ENCODE results near the gene GNL3L. TPM values are rescaled to one million over a fixed set of nuclear protein-coding genes. Genes with fewer than 3 reads are reported as not detected.
A peak's percentile ranks its signal among the peaks of the same experiment; 100 is the strongest.

The GNL3L gene
- total RNA-seq, 1 donor: 39.8 TPM

- peak; percentile 91 for DNase-seq (ENCODE audit: insufficient read length, low spot score, missing footprints)
- Histone ChIP-seq H3K27me3 (ENCODE audit: insufficient read depth, low read length) (no peaks in the 10 kb centered on the region), H4K20me1 (ENCODE audit: insufficient read depth, low read length) (no peaks in the 10 kb centered on the region), H3K9me3 (ENCODE audit: low read depth, low read length) (no peaks in the 10 kb centered on the region), H3K4me3 (ENCODE audit: insufficient read depth, low read length) (peak overlapping the region; percentile 78), H3K27ac (ENCODE audit: low read depth, low read length) (peak overlapping the region; percentile 53), H3K36me3 (ENCODE audit: insufficient read depth, low read length) (no peaks in the 10 kb centered on the region), H3K79me2 (ENCODE audit: insufficient read depth, low read length) (peaks cover 37% of the 10 kb centered on the region), H2AFZ (ENCODE audit: low read length) (peak overlapping the region; percentile 82), H3K4me2 (ENCODE audit: insufficient read depth, low read length) (peak overlapping the region; percentile 71), H3K4me1 (ENCODE audit: insufficient read depth, low read length) (peaks cover 29% of the 10 kb centered on the region)
- no peak for TF ChIP-seq CTCF (IDR thresholded peaks at IDR 0.05; ENCODE audit: extremely low read depth, low read depth, low read length)
Measured at GRCh38 chrX:54494989-54495813, 34.8 kb upstream of the GNL3L start.

- Histone ChIP-seq H2AFZ (ENCODE audit: low read length) (peak within 1 kb of the TSS; percentile 49), H3K79me2 (ENCODE audit: insufficient read depth, low read length) (peaks cover 30% of the 10 kb centered on the region), H3K27me3 (ENCODE audit: insufficient read depth, low read length) (no peaks in the 10 kb centered on the region), H3K9me3 (ENCODE audit: low read depth, low read length) (no peaks in the 10 kb centered on the region), H3K4me2 (ENCODE audit: insufficient read depth, low read length) (peak within 1 kb of the TSS; percentile 71), H4K20me1 (ENCODE audit: insufficient read depth, low read length) (no peaks in the 10 kb centered on the region), H3K27ac (ENCODE audit: low read depth, low read length) (peak within 1 kb of the TSS; percentile 53), H3K4me3 (ENCODE audit: insufficient read depth, low read length) (peak within 1 kb of the TSS; percentile 78), H3K36me3 (ENCODE audit: insufficient read depth, low read length) (no peaks in the 10 kb centered on the region), H3K4me1 (ENCODE audit: insufficient read depth, low read length) (peaks cover 29% of the 10 kb centered on the region)
- no peak for TF ChIP-seq CTCF (IDR thresholded peaks at IDR 0.05; ENCODE audit: extremely low read depth, low read depth, low read length)
- DNase-seq (ENCODE audit: insufficient read length, low spot score, missing footprints): peak; percentile 93
Measured at GRCh38 chrX:54495814-54496516, 34.1 kb upstream of the GNL3L start, which contains the start of gene FGD1. Gene FGD1, minus strand, starts transcription at chrX:54496234. Its CDS starts 802 bp downstream, at chrX:54495432.

GRCh38 chrX:54496517-54496852 lies 33.5 kb upstream of the GNL3L start:
- H3K36me3 ChIP-seq (ENCODE audit: insufficient read depth, low read length): no peaks in the 10 kb centered on the region
- peak overlapping the region; percentile 15 for H3K27ac ChIP-seq (ENCODE audit: low read depth, low read length)
- peak overlapping the region; percentile 68 for H3K4me2 ChIP-seq (ENCODE audit: insufficient read depth, low read length)
- no peaks in the 10 kb centered on the region for H4K20me1 ChIP-seq (ENCODE audit: insufficient read depth, low read length)
- H2AFZ ChIP-seq (ENCODE audit: low read length): peak overlapping the region; percentile 49
- no peaks in the 10 kb centered on the region for H3K9me3 ChIP-seq (ENCODE audit: low read depth, low read length)
- DNase-seq (ENCODE audit: insufficient read length, low spot score, missing footprints): peak; percentile 66
- peak overlapping the region; percentile 78 for H3K4me3 ChIP-seq (ENCODE audit: insufficient read depth, low read length)
- TF ChIP-seq CTCF (IDR thresholded peaks at IDR 0.05; ENCODE audit: extremely low read depth, low read depth, low read length): no peak
- H3K27me3 ChIP-seq (ENCODE audit: insufficient read depth, low read length): no peaks in the 10 kb centered on the region
- peaks cover 25% of the 10 kb centered on the region for H3K4me1 ChIP-seq (ENCODE audit: insufficient read depth, low read length)
- H3K79me2 ChIP-seq (ENCODE audit: insufficient read depth, low read length): peaks cover 25% of the 10 kb centered on the region

GRCh38 chrX:54496936-54497335 lies 33.1 kb upstream of the GNL3L start:
- H3K36me3 ChIP-seq (ENCODE audit: insufficient read depth, low read length): no peaks in the 10 kb centered on the region
- H3K4me2 ChIP-seq (ENCODE audit: insufficient read depth, low read length): no peak overlapping the region
- DNase-seq (ENCODE audit: insufficient read length, low spot score, missing footprints): peak; percentile 53
- H3K9me3 ChIP-seq (ENCODE audit: low read depth, low read length): no peaks in the 10 kb centered on the region
- H3K79me2 ChIP-seq (ENCODE audit: insufficient read depth, low read length): peaks cover 21% of the 10 kb centered on the region
- no peak overlapping the region for H3K27ac ChIP-seq (ENCODE audit: low read depth, low read length)
- no peak overlapping the region for H3K4me3 ChIP-seq (ENCODE audit: insufficient read depth, low read length)
- H3K27me3 ChIP-seq (ENCODE audit: insufficient read depth, low read length): no peaks in the 10 kb centered on the region
- no peak for TF ChIP-seq CTCF (IDR thresholded peaks at IDR 0.05; ENCODE audit: extremely low read depth, low read depth, low read length)
- no peak overlapping the region for H2AFZ ChIP-seq (ENCODE audit: low read length)
- peaks cover 21% of the 10 kb centered on the region for H3K4me1 ChIP-seq (ENCODE audit: insufficient read depth, low read length)
- H4K20me1 ChIP-seq (ENCODE audit: insufficient read depth, low read length): no peaks in the 10 kb centered on the region

Measured in osteoblast (primary cell).